GM19468 (cell line): ENCODE data around the gene ARHGAP28.

ENCODE experiments used
- ATAC-seq: cut with Tn5 transposase; IDR thresholded peaks from one replicate; pipeline ENCODE4 v1.9.1; 2021; ENCODE audit warnings: mild to moderate bottlenecking, moderate library complexity, moderate number of reproducible peaks; ENCODE audit not compliant: unreplicated experiment; ENCODE audit errors: extremely low read depth

The ARHGAP28 gene

GRCh38 chr18:6729247-6730091 is at the start of gene ARHGAP28:
TSS of gene ARHGAP28 (plus strand) at chr18:6729716. CDS start at chr18:6729822, 106 bp downstream.
- ATAC-seq: no peak

GRCh38 chr18:6681331-6681875 is 48.1 kb upstream of the ARHGAP28 start:
- no peak for ATAC-seq

- no peak for ATAC-seq
Measured at GRCh38 chr18:6682437-6683111, 46.9 kb upstream of the ARHGAP28 start.

- no peak for ATAC-seq
Measured at GRCh38 chr18:6683112-6683876, 46.2 kb upstream of the ARHGAP28 start.

- no peak for ATAC-seq
Measured at GRCh38 chr18:6687676-6688075, 41.8 kb upstream of the ARHGAP28 start.

- ATAC-seq: no peak
Measured at GRCh38 chr18:6708890-6709289, 20.6 kb upstream of the ARHGAP28 start.

GRCh38 chr18:6711467-6711866 is 18.0 kb upstream of the ARHGAP28 start:
- no peak for ATAC-seq

GRCh38 chr18:6712401-6712800 is 17.1 kb upstream of the ARHGAP28 start:
- no peak for ATAC-seq

- ATAC-seq: no peak
Measured at GRCh38 chr18:6714010-6714409, 15.5 kb upstream of the ARHGAP28 start.

- no peak for ATAC-seq
Measured at GRCh38 chr18:6718267-6718666, 11.2 kb upstream of the ARHGAP28 start.

GRCh38 chr18:6719098-6719846 is 10.2 kb upstream of the ARHGAP28 start:
- ATAC-seq: no peak

GRCh38 chr18:6719910-6720683 is 9.4 kb upstream of the ARHGAP28 start:
- ATAC-seq: no peak

GRCh38 chr18:6721755-6722154 is 7.8 kb upstream of the ARHGAP28 start:
- no peak for ATAC-seq

GRCh38 chr18:6722690-6723089 is 6.8 kb upstream of the ARHGAP28 start:
- ATAC-seq: no peak

- ATAC-seq: no peak
Measured at GRCh38 chr18:6724331-6724730, 5.2 kb upstream of the ARHGAP28 start.

GRCh38 chr18:6728331-6728730 is 1.2 kb upstream of the ARHGAP28 start:
- no peak for ATAC-seq

GRCh38 chr18:6728809-6729246 is 688 bp upstream of the ARHGAP28 start:
- no peak for ATAC-seq

- ATAC-seq: no peak
Measured at GRCh38 chr18:6730416-6731221, 1.1 kb downstream of the ARHGAP28 start.
